ENCODE results near the gene RP2.

Gene RP2

GRCh38 chrX:46836701-46837557 is at the start of gene RP2:
RP2 (plus strand) TSS chrX:46837043; CDS start chrX:46837101, 58 bp downstream.
- peak; percentile 97 for DNase-seq (ENCODE audit: low spot score in 2 of 2)
- H3K27me3 ChIP-seq (ENCODE audit: low read depth), result no peaks in the 10 kb centered on the region; the same call in 1 of the 2 replicates
- no peaks in the 10 kb centered on the region for H3K9me3 ChIP-seq
- in situ Hi-C loops (cut with MboI; ENCODE audit: low sequenced_read_pairs), result no loop called here
- peaks cover 11% of the 10 kb centered on the region for H3K4me1 ChIP-seq
- no peaks in the 10 kb centered on the region for H3K36me3 ChIP-seq (replicated peaks)
- peak within 1 kb of the TSS; percentile 71 for H3K4me3 ChIP-seq

- Histone ChIP-seq H3K9me3 (no peaks in the 10 kb centered on the region), H3K4me3 (no peak overlapping the region), H3K36me3 (replicated peaks) (no peaks in the 10 kb centered on the region), H3K27me3 (ENCODE audit: low read depth) (no peaks in the 10 kb centered on the region), H3K4me1 (no peaks in the 10 kb centered on the region; the same call in 1 of the 2 replicates)
- DNase-seq (ENCODE audit: low spot score in 2 of 2), result peak; percentile 51
- in situ Hi-C loops (cut with MboI; ENCODE audit: low sequenced_read_pairs), result no loop called here
Measured at GRCh38 chrX:46788902-46789301, 47.9 kb upstream of the RP2 start.

GRCh38 chrX:46791927-46792809 is 44.7 kb upstream of the RP2 start:
- in situ Hi-C loops (cut with MboI; ENCODE audit: low sequenced_read_pairs), result no loop called here
- Histone ChIP-seq H3K9me3 (no peaks in the 10 kb centered on the region), H3K4me3 (no peak overlapping the region), H3K36me3 (replicated peaks) (no peaks in the 10 kb centered on the region), H3K27me3 (ENCODE audit: low read depth) (no peaks in the 10 kb centered on the region), H3K4me1 (no peaks in the 10 kb centered on the region; the same call in 1 of the 2 replicates)
- DNase-seq (ENCODE audit: low spot score in 2 of 2), result peak in 1 of 2 experiments; percentile 15

- Histone ChIP-seq H3K36me3 (replicated peaks) (no peaks in the 10 kb centered on the region), H3K9me3 (no peaks in the 10 kb centered on the region), H3K4me3 (no peak overlapping the region), H3K4me1 (no peaks in the 10 kb centered on the region; the same call in 1 of the 2 replicates), H3K27me3 (ENCODE audit: low read depth) (no peaks in the 10 kb centered on the region)
- in situ Hi-C loops (cut with MboI; ENCODE audit: low sequenced_read_pairs), result no loop called here
- no peak for DNase-seq (ENCODE audit: low spot score in 2 of 2)
Measured at GRCh38 chrX:46792810-46793188, 44.0 kb upstream of the RP2 start.

GRCh38 chrX:46793386-46794143 is 43.3 kb upstream of the RP2 start:
- Histone ChIP-seq H3K4me3 (no peak overlapping the region), H3K36me3 (replicated peaks) (no peaks in the 10 kb centered on the region), H3K27me3 (ENCODE audit: low read depth) (no peaks in the 10 kb centered on the region), H3K9me3 (no peaks in the 10 kb centered on the region), H3K4me1 (no peaks in the 10 kb centered on the region; the same call in 1 of the 2 replicates)
- no peak for DNase-seq (ENCODE audit: low spot score in 2 of 2)
- in situ Hi-C loops (cut with MboI; ENCODE audit: low sequenced_read_pairs), result no loop called here

GRCh38 chrX:46796574-46797191 is 40.2 kb upstream of the RP2 start:
- no peak overlapping the region for H3K4me3 ChIP-seq
- peak; percentile 61 to 90 for DNase-seq (ENCODE audit: low spot score in 2 of 2)
- in situ Hi-C loops (cut with MboI; ENCODE audit: low sequenced_read_pairs), result no loop called here
- H3K27me3 ChIP-seq (ENCODE audit: low read depth), result no peaks in the 10 kb centered on the region
- no peaks in the 10 kb centered on the region; the same call in 1 of the 2 replicates for H3K4me1 ChIP-seq
- H3K9me3 ChIP-seq, result no peaks in the 10 kb centered on the region
- H3K36me3 ChIP-seq (replicated peaks), result no peaks in the 10 kb centered on the region

GRCh38 chrX:46803140-46803539 is 33.7 kb upstream of the RP2 start:
- Histone ChIP-seq H3K4me1 (no peaks in the 10 kb centered on the region), H3K9me3 (no peaks in the 10 kb centered on the region)
- in situ Hi-C loops (cut with MboI; ENCODE audit: low sequenced_read_pairs), result no loop called here

GRCh38 chrX:46805270-46805669 is 31.6 kb upstream of the RP2 start:
- in situ Hi-C loops (cut with MboI; ENCODE audit: low sequenced_read_pairs), result no loop called here
- no peak overlapping the region for H3K4me3 ChIP-seq
- no peak for DNase-seq (ENCODE audit: low spot score in 2 of 2)
- peaks cover 7% of the 10 kb centered on the region for H3K27me3 ChIP-seq (ENCODE audit: low read depth)
- no peaks in the 10 kb centered on the region for H3K36me3 ChIP-seq (replicated peaks)
- H3K4me1 ChIP-seq, result no peaks in the 10 kb centered on the region
- no peaks in the 10 kb centered on the region for H3K9me3 ChIP-seq

More at GRCh38 chrX:46803140-46803539, 33.7 kb upstream of the RP2 start:
- peak in 1 of 2 experiments; percentile 25 for DNase-seq (ENCODE audit: low spot score in 2 of 2)
- Histone ChIP-seq H3K36me3 (replicated peaks) (no peaks in the 10 kb centered on the region), H3K27me3 (ENCODE audit: low read depth) (no peaks in the 10 kb centered on the region), H3K4me3 (no peak overlapping the region)

- Histone ChIP-seq H3K4me3 (no peak overlapping the region), H3K9me3 (no peaks in the 10 kb centered on the region), H3K27me3 (ENCODE audit: low read depth) (peaks cover 7% of the 10 kb centered on the region), H3K4me1 (no peaks in the 10 kb centered on the region), H3K36me3 (replicated peaks) (no peaks in the 10 kb centered on the region)
- no peak for DNase-seq (ENCODE audit: low spot score in 2 of 2)
- in situ Hi-C loops (cut with MboI; ENCODE audit: low sequenced_read_pairs), result no loop called here
Measured at GRCh38 chrX:46811121-46811520, 25.7 kb upstream of the RP2 start.

GRCh38 chrX:46812445-46812844 is 24.4 kb upstream of the RP2 start:
- no peak for DNase-seq (ENCODE audit: low spot score in 2 of 2)
- Histone ChIP-seq H3K9me3 (no peaks in the 10 kb centered on the region), H3K27me3 (ENCODE audit: low read depth) (peaks cover 9% of the 10 kb centered on the region), H3K4me3 (no peak overlapping the region), H3K36me3 (replicated peaks) (no peaks in the 10 kb centered on the region), H3K4me1 (no peaks in the 10 kb centered on the region)
- in situ Hi-C loops (cut with MboI; ENCODE audit: low sequenced_read_pairs), result no loop called here

- no peak for DNase-seq (ENCODE audit: low spot score in 2 of 2)
- Histone ChIP-seq H3K4me1 (no peaks in the 10 kb centered on the region), H3K9me3 (no peaks in the 10 kb centered on the region), H3K4me3 (no peak overlapping the region), H3K36me3 (replicated peaks) (no peaks in the 10 kb centered on the region), H3K27me3 (ENCODE audit: low read depth) (0 out of 2 replicates have a peak, but pooled peaks cover 3% of the 10 kb centered on the region)
- in situ Hi-C loops (cut with MboI; ENCODE audit: low sequenced_read_pairs), result no loop called here
Measured at GRCh38 chrX:46814966-46815365, 21.9 kb upstream of the RP2 start.

- Histone ChIP-seq H3K36me3 (replicated peaks) (no peaks in the 10 kb centered on the region), H3K9me3 (no peaks in the 10 kb centered on the region), H3K27me3 (ENCODE audit: low read depth) (peaks cover 6% of the 10 kb centered on the region; the same call in 1 of the 2 replicates), H3K4me3 (no peak overlapping the region), H3K4me1 (no peaks in the 10 kb centered on the region)
- in situ Hi-C loops (cut with MboI; ENCODE audit: low sequenced_read_pairs), result no loop called here
- no peak for DNase-seq (ENCODE audit: low spot score in 2 of 2)
Measured at GRCh38 chrX:46819136-46819535, 17.7 kb upstream of the RP2 start.

Data from HAP-1 (cell line).